HCT116 (cell line): ENCODE data around the gene AMZ1.

ENCODE experiments used
- POLR2AphosphoS5 ChIP-seq: IDR thresholded peaks from 2 replicates; pipeline ENCODE4 v1.6.1; 2011; ENCODE audit warnings: mild to moderate bottlenecking, low read depth, low read length, moderate library complexity
- TF ChIP-seq, protein P1 (sequence below), 3 experiments: fragments of 200-600 bp in 1 of 3; sonication (generic) in 1 of 3; IDR thresholded peaks in 2 of 3; conservative IDR thresholded peaks in 1 of 3; 2 replicates each; pipeline ENCODE4 v1.5.1; 2012 to 2017; ENCODE audit warnings: low read depth in 2 of 3, low read length in 2 of 3, antibody characterized with exemption in 1 of 3, borderline replicate concordance in 1 of 3, control low read depth in 1 of 3, mild to moderate bottlenecking in 1 of 3, mixed read lengths in 1 of 3, mixed run types in 1 of 3, moderate library complexity in 1 of 3; ENCODE audit not compliant: insufficient read depth in 1 of 3

DNA sequence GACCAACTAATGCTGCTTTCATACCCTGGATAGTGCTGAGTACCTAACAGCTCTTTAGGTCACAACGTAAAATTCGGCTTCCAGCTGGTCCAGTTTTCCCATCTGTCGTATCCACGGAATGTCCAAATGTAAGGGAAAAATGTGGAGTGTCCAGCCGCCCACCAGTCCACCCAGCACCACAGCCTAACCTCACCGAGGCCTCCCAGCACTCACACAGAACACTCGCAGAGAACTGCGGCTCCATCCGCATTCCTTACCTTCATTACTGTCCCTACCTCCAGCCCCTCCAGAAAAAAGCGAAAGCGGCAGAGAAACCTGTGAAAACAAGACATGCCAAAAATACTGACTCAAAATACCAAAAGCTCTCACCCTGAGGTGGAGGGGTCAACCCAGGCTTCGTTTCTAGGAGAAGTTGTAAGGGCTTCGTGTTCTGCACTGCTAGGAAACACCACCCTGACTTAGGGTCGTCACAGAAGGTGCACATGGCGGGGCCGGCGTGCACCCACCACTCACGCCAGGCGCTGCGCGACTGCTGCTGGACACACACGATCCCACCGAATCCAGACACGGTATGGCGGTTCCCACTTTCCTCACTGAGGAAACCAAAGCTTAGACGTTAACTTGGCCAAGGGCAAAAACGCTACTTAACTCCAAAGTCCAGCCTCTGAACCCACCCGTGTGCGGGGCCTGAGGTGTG lies 73.9 kb downstream of the AMZ1 start:
- TF ChIP-seq, protein P1, sequence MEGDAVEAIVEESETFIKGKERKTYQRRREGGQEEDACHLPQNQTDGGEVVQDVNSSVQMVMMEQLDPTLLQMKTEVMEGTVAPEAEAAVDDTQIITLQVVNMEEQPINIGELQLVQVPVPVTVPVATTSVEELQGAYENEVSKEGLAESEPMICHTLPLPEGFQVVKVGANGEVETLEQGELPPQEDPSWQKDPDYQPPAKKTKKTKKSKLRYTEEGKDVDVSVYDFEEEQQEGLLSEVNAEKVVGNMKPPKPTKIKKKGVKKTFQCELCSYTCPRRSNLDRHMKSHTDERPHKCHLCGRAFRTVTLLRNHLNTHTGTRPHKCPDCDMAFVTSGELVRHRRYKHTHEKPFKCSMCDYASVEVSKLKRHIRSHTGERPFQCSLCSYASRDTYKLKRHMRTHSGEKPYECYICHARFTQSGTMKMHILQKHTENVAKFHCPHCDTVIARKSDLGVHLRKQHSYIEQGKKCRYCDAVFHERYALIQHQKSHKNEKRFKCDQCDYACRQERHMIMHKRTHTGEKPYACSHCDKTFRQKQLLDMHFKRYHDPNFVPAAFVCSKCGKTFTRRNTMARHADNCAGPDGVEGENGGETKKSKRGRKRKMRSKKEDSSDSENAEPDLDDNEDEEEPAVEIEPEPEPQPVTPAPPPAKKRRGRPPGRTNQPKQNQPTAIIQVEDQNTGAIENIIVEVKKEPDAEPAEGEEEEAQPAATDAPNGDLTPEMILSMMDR (IDR thresholded peaks at IDR 0.05 in 2 of 3, conservative IDR thresholded peaks at IDR 0.05 in 1 of 3; ENCODE audit: borderline replicate concordance in 1 of 3, insufficient read depth in 1 of 3, low read depth in 2 of 3, low read length in 2 of 3) = no peak
- TF ChIP-seq POLR2AphosphoS5 = no peak
